Adrenal gland (tissue), 5 donors: Measurements from ENCODE around the gene LYAR.

ENCODE experiments used
- POLR2A ChIP-seq, 2 donors: fragments of 450-650 bp; IDR thresholded peaks; one replicate each; pipeline ENCODE4 v1.6.1; 2017; ENCODE audit warnings: antibody characterized with exemption in 2 of 2, mild to moderate bottlenecking in 2 of 2, moderate library complexity in 1 of 2
- TF ChIP-seq, protein P1 (sequence below), 6 experiments: fragments of 450-650 bp in 4 of 6; fragments of 200-600 bp in 2 of 6; sonication (generic) in 1 of 6; IDR thresholded peaks; 1 replicate in 5 of 6; 2 replicates in 1 of 6; pipeline versions ENCODE4 v1.5.1 to v1.8.0; 2016 to 2021; ENCODE audit warnings: antibody characterized with exemption in 6 of 6, mild to moderate bottlenecking in 2 of 6, moderate library complexity in 1 of 6
- donor health status: DM: no; HTN: no; CAD: no.

DNA sequence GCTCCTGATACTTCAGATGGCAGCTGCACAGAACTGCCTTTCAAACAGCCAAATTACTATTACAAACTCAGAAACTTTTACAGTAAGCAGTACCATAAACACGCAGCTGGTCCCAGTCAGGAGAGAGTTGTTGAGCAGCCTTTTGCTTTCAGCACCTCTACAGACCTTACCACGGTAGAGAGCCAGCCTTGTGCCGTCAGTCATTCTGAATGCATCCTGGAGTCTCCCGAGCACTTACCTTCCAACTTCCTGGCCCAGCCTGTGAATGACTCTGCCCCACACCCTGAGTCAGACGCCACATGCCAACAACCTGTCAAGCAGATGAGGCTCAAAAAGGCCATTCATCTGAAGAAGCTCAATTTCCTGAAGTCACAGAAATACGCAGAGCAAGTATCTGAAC lies 12.5 kb upstream of the LYAR start:
- TF ChIP-seq, protein P1, sequence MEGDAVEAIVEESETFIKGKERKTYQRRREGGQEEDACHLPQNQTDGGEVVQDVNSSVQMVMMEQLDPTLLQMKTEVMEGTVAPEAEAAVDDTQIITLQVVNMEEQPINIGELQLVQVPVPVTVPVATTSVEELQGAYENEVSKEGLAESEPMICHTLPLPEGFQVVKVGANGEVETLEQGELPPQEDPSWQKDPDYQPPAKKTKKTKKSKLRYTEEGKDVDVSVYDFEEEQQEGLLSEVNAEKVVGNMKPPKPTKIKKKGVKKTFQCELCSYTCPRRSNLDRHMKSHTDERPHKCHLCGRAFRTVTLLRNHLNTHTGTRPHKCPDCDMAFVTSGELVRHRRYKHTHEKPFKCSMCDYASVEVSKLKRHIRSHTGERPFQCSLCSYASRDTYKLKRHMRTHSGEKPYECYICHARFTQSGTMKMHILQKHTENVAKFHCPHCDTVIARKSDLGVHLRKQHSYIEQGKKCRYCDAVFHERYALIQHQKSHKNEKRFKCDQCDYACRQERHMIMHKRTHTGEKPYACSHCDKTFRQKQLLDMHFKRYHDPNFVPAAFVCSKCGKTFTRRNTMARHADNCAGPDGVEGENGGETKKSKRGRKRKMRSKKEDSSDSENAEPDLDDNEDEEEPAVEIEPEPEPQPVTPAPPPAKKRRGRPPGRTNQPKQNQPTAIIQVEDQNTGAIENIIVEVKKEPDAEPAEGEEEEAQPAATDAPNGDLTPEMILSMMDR (IDR thresholded peaks at IDR 0.05): no peak
- no peak for TF ChIP-seq POLR2A (IDR thresholded peaks at IDR 0.05)
